Measurements from ENCODE around the gene ROR1. TPM values are rescaled to one million over a fixed set of nuclear protein-coding genes. Genes with fewer than 3 reads are reported as not detected.
A peak's percentile ranks its signal among the peaks of the same experiment; 100 is the strongest.

ROR1 gene
- total RNA-seq, 1 experiment from 2014 or later, result 2.7 TPM

GRCh38 chr1:63777286-63777685 is 3.5 kb downstream of the ROR1 start:
- Histone ChIP-seq H3K9ac (ENCODE audit: low read length) (no peak overlapping the region), H3K9me3 (ENCODE audit: control insufficient read depth in 1 of 2, insufficient read depth in 1 of 2, low read depth in 1 of 2, low read length in 2 of 2) (no peaks in the 10 kb centered on the region), H3K36me3 (ENCODE audit: control insufficient read depth in 1 of 2, insufficient read depth in 2 of 2, low read length in 2 of 2) (no peaks in the 10 kb centered on the region), H3K27me3 (ENCODE audit: insufficient read depth, low read length) (no peaks in the 10 kb centered on the region), H4K20me1 (ENCODE audit: insufficient read depth) (no peaks in the 10 kb centered on the region), H3K4me2 (ENCODE audit: low read length) (no peak overlapping the region), H2AFZ (ENCODE audit: low read depth, low read length, poor library complexity, severe bottlenecking) (no peak overlapping the region), H3K27ac (ENCODE audit: low read depth, low read length) (no peak overlapping the region), H3K9me2 (ENCODE audit: insufficient read depth) (no peaks in the 10 kb centered on the region), H3K79me2 (ENCODE audit: insufficient read depth, low read length) (no peaks in the 10 kb centered on the region), H3K4me3 (replicated peaks in 1 of 2; ENCODE audit: low read depth in 1 of 2, low read length in 2 of 2) (no peak overlapping the region), H3K4me1 (ENCODE audit: control insufficient read depth in 1 of 2, insufficient read depth in 2 of 2, low read length in 2 of 2) (peaks cover 11 to 20% of the 10 kb centered on the region in 2 experiments; a peak in 3 of 4 replicates)
- POLR2A ChIA-PET, result no interaction called here
- no peak for DNase-seq (ENCODE audit: low read depth, low spot score)
- ATAC-seq, result no peak
- no TSS peak for BruUV-seq (replicated peaks)
- RAD21 ChIA-PET (ENCODE audit: low non-redundant PET in 1 of 2, low total read pairs in 2 of 2, uncharacterized antibody in 2 of 2, unreplicated experiment in 2 of 2), result no interaction called here
- peak in 2 of 3 experiments; percentile 25 to 33; a peak in 2 of 6 replicates for TF ChIP-seq CTCF (IDR thresholded peaks at IDR 0.05 in 2 of 3, conservative IDR thresholded peaks at IDR 0.05 in 1 of 3; ENCODE audit: borderline replicate concordance in 1 of 3, insufficient read depth in 1 of 3, low read depth in 2 of 3, low read length in 2 of 3)
- no peak for TF ChIP-seq MAX (IDR thresholded peaks at IDR 0.05)
- no peak for TF ChIP-seq ZFX (IDR thresholded peaks at IDR 0.05)
- TF ChIP-seq RAD21 (IDR thresholded peaks at IDR 0.05; ENCODE audit: low read depth), result 0 out of 2 replicates have a peak, but pooled peaks have one; percentile 8
- no peak for TF ChIP-seq ELF1 (IDR thresholded peaks at IDR 0.05; ENCODE audit: borderline replicate concordance, low read depth)
- CTCF ChIA-PET, result interaction anchor here (1.5 kb wide), 1 partner anchor 360 kb away, joined by 4 read pairs; no protein-coding TSS in a partner anchor
- intact Hi-C loops (cut with micrococcal nuclease), result loop anchor here (10.0 kb wide), 2 partner anchors 138 to 152 kb away; no protein-coding TSS in a partner anchor

Measured in HCT116 (cell line).